Stimulated activated CD4-positive, alpha-beta T cell treated with anti-CD3 and anti-CD28 coated beads, Interleukin-1b, Interleukin-23, amount 100 ng/mL, for 48 hours (primary cell): ENCODE measurements around the gene FBXW11.

Source experiments
- DNase-seq: peaks from one replicate; pipeline ENCODE4 v3.0.0-alpha.2; 2020

Gene FBXW11

DNA sequence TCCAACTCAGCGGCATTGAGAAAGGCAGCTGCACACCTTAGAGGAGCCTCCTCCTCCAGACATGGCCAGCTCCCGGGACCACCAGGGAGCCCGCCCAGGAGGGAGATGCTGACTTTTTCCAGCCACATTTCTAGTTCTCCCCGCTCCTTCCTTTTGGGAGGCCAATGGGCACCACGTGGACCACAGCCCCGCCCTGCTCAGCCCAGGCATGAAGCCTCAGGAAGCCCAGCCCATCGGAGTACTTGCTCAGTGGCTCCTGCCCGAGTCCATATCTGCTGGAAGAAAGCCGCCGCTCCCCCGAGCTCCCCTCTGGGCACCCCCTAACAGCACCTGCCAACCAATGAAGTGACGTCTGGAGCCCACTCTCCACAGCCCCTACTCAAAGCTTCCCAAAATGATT lies 168.4 kb downstream of the FBXW11 start:
- no peak for DNase-seq

DNA sequence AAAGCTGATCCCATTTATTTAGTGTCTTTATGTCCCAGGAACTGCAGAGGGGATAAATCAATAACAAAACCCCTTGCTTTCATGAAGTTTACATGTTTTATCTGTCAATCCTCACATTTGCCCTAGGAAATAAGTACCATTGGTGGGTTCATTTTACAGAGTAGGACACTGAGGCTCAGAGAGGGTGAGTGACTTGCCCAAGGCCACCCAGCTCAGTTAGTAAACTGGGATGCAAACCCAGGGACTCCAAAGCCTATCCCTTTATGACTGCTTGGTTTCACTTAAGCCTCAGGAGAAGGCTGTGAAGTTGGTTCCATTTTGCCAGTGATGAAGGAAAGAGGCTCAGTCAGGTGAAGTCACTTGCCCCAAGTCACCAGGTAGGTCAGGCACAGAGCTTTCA lies 168.9 kb downstream of the FBXW11 start:
- no peak for DNase-seq

DNA sequence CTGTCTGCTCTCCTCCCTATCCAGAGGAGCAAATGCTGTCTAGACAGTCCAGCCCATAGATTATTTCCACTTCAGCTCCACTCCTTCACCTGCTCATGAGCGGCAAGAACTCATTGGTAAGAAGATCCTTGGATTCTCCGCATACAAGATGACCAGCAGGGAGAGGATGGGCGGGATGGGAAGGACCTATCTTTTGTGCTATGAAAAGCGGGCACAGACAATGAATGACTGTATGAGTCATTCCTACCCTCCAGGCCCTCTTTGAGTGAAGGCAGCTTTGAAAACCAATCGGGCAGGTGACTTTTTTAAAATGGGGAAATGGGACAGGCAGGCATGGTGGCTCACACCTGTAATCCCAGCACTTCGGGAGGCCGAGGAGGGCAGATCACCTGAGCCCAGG lies 171.4 kb downstream of the FBXW11 start:
- DNase-seq = no peak

DNA sequence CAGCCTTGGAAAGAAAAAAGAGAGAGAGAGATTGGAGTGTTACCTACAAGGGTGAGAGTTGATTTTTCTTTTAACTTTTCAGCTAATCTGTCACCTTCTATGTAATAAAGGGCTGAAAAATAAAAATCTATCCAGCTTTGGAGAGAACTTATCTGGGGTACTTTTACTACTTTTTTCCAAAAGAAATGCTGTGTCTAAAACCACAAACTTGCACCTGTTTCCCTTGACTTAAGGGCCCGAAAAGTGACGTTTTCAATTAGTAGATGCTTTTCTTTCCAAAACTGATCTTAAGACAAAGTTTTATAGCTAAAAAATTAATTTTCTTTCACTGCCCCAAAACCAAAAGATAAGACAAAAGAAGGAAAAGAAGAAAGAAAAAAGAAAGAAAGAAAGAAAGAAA lies 172.0 kb downstream of the FBXW11 start:
- DNase-seq = no peak

DNA sequence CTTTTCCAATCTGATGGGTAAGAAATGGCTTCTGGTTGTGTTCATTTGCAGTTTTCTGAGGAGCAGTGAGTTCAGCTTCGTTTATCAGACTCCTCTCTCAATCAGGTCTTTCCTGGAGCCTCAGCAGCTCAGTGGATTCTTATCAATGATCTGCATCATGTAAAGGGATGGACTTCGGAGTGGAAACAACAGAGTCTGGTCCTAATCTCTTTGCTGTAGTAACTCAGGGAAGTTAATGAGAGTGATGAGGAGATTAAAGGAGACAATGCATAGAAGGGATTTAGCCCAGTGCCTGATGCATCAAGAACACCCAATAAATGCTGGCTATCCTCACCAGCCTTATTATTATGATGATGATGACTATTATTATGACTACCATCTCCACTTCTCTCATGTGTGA lies 173.7 kb downstream of the FBXW11 start:
- DNase-seq = no peak

DNA sequence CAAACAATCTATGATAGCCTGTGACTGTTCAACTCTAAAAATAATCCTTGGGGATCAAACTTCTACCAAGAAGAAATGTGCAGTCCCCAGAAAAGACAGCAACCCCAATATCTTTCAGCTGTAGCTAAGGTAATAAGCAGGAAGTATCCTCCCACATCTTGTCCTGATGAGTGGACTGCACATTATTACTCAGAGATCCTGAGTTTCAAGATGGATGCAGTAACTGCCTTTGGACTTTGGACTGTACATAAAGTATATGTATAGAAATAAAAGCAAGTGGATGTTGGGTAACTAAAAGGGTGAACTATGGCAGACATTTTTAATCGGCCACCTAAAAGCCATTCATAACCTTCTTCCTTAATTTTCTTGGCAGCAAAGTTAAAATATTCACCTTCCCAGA lies 175.8 kb downstream of the FBXW11 start:
- no peak for DNase-seq

DNA sequence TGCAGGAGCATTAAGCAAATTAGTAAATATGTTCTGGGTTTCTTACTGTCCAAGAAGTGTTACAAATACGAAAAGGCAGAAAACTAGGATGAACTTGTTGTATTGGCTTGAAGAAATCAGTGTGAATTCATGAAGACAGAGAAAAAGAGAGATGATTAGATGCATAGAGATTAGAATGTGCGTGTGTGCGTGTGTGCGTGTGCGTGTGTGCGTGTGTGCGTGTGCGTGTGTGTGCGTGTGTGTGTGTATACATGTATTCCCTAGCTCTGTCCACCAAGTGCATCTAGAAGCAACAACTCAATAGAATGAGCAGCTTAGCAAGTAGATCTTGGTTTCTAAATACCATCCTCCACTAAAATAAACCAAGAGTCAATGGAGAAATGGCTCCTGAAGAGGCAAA lies 179.3 kb downstream of the FBXW11 start:
- DNase-seq = no peak

DNA sequence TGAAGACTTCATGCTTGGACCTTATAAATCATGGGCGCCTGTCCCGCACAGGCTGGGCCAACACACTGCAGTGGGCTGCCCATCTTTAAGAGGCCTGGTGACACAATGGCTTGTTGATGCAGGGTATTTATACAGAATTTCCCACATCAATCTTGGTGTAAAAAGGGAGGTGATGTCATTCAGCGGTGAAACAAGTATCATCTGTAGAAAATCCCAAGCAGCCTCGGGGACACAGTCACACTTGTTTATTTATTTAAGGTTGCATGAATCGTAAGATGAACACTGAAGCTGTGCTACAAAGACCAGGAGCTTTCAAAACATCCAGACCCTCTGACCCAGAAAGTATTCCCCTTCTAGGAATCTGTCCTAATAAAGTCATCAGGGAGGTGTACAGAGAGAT lies 180.3 kb downstream of the FBXW11 start:
- DNase-seq = no peak

DNA sequence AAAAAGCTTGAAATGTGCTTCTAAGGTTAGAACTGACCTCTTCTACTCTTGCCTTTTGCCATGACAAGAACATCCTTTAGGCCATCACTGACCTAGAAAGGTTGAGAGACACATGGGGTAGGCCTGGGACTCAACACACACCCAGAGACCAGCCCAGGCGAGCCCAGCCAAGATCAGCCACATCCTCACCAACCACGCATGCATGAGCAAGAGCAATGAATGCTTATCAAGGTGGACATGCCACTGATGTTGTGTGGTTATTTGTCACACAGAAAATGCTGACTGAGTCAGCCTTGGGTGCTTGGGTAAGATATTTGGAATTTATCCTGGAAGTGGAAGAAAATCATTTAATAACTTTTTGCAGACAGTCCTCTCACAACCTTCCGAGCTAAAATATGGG lies 181.4 kb downstream of the FBXW11 start:
- DNase-seq = no peak

DNA sequence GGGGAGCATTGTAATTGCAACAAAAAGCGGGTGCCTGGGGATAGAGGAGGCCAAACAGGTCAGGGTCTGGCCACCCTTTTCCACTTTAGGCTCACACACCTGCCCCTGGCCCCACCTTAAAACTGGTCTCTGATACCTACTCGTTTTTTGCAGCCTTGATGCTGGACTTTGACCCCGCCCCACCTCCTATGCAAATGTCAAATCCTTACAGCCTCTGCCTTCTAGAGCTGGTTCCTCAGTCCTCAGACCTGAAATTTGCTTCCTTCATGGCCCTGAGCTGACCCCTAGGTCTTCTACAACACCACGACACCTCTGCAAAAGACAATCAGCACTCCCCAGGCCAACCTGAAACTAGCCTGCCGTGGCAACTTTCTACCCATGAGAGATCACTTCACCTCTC lies 183.2 kb downstream of the FBXW11 start:
- DNase-seq = no peak

DNA sequence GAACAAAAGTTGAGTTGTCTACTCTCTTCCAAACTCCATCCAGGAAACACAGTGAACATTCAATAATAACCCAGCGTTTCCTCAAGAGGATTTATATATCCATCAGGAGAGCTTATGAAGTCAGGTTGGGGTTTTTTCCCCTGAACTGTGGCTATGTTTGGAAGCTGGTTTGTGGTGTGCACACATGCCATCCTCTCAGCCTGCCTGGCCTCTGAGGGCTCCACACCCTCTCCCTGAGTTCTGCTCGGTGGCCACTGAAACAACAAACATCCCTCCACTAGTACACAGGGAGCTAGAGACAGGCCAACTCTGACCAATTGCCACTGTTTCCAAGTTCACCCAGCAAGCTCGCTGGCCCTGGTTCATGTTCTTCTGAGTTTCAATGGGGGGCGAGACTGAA lies 185.2 kb downstream of the FBXW11 start:
- DNase-seq = no peak

DNA sequence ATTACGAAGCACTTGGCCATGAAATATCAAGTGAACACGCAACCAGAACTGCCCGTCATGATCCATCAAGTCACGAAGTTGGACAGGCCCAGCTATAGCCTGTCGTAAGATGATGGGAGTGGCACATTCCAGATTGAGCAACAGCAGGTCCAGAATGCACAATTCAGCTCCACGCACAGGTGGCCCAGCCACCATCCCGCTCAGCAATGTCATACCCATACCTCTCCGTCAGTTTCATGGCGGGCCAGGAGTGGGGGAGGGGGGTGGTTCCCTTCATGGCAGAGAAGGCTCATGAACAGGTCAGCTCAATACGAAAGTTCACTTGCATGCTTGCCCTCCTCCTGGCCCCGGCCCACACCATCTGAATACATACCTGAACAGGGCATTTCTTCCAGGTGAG lies 185.9 kb downstream of the FBXW11 start:
- DNase-seq = no peak

DNA sequence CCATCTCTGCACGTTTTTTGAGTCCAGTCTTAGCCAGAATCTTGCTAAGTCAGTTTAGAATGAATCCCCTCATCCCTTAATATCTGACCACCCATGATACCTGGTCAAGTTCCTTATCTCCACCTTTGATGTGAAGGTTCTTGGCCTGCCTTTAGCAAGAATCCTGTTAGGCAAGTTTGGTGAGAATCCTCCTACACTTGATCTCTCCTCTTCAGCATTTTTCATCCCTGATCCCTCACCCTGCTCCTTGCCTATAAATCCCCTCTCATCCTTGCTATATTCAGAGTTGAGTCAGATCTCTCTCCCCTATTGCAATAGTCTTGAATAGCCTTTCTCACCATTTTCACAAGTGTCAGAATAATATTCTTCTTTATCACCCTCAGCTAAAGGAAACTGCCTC lies 189.8 kb downstream of the FBXW11 start:
- no peak for DNase-seq

DNA sequence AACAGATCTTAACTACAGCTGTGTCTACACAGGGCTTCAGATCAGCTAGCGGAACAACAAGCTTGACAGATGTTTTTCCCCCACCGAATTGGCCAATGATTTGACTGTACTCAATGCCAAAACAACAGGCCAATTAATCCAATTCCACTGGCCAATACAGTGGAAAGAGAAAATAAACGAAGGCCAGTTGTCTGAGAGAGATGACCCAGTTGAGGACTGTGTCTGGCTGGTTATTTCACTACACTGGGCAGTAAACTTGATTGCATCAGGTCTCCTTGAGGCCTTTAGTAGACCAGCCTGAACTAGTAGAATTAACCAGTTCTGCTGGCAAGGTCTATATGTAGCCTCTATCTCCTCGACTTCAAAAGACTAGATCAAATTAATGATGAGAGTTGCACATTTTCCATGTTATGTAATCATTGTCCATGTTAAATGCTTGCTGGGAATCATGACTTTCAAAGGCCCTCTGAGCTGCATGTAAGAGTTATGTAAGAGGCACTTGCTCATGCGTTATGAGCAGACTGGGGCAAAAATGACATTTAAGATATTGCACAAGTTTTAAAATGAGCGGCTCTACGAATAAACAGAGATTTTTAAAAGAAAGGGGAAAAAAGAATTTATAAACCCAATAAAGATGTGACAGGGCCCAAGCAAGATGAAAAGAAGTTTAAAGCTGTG lies 192.5 kb downstream of the FBXW11 start:
- DNase-seq = no peak

DNA sequence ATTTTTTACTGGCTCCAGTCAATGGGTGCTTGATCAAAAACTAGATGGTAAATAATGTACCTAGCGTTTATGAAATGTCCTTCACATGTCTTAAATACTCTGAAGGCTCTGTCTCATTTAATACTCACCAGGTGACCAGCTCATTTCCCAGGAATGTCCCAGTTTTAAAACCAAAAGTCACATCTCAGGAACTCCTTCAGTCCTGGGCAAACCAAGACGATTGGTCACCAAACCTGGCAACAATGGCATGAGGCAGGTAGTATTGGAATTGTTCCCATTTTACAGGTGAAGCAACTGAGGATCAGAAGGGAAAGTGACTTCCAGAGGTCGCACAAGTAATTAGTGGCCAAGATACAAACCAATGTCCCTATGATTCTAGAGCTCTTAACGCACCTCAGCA lies 193.2 kb downstream of the FBXW11 start:
- DNase-seq = no peak
